Erythroblast (primary cell): ENCODE measurements around the gene NPIPA1.
"Not testable (repeated sequence)": the region's sequence is repeated elsewhere in the genome, so short reads cannot be mapped to it uniquely, and the experiment has no call there.

Experiments
- GATA1 ChIP-seq: IDR thresholded peaks from 2 replicates; pipeline ENCODE4 v1.6.1; 2011; ENCODE audit warnings: low read depth, mild to moderate bottlenecking, control low read depth, low read length, moderate library complexity
- POLR2A ChIP-seq: IDR thresholded peaks from 2 replicates; pipeline ENCODE4 v1.6.1; 2011; ENCODE audit warnings: mild to moderate bottlenecking, low read length

- TF ChIP-seq POLR2A, GATA1: not testable (repeated sequence)
Measured at GRCh38 chr16:14922968-14923367, 14.3 kb upstream of the NPIPA1 start.
